ENCODE results near the gene PRKCI.
"Not testable (repeated sequence)": the region's sequence is repeated elsewhere in the genome, so short reads cannot be mapped to it uniquely, and the experiment has no call there.

The PRKCI gene

DNA sequence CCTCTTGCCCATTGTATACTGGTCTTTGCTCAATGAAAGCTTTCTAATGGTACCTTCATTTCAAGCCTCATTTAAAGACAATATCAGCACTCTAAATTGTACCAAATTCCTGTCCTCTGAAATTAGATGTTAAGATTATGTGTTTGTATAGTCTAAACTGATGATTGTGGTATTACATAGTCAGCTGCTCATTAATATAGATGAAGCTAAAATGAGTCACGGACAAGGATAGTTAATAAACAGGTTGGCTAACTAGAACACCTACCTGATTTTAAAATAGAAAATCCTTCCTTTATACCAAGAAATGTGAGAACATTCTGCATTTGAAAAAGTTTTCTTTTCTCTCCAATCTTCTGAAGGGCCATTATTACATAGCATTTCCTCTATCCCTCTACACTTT is 2.9 kb downstream of the PRKCI start:
- no peak for DNase-seq

DNA sequence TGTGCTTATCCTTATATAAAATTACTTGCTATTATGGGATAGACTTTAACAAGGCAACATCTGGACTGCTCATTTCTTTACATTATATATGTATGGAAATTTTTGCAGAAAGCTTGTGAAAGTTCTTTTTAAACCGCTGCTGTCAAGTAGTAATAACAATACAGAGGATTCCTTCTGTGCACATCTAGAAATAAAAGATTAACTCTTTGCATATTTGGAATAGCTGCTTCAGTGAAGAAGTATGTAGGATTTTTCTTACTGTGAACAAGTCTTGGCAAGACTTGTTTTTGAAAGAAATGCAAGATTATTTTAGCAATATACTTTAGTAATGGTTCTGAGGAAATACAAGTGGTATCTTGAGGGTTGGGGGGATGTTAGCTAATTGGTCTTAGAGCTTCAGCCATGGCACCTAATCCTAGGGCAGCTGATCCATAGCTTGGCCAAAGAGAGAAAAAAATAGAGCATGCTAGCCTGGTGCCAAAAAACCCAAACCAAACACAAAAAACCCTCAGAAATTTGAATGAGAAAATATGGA is 4.3 kb downstream of the PRKCI start:
- no peak for DNase-seq

DNA sequence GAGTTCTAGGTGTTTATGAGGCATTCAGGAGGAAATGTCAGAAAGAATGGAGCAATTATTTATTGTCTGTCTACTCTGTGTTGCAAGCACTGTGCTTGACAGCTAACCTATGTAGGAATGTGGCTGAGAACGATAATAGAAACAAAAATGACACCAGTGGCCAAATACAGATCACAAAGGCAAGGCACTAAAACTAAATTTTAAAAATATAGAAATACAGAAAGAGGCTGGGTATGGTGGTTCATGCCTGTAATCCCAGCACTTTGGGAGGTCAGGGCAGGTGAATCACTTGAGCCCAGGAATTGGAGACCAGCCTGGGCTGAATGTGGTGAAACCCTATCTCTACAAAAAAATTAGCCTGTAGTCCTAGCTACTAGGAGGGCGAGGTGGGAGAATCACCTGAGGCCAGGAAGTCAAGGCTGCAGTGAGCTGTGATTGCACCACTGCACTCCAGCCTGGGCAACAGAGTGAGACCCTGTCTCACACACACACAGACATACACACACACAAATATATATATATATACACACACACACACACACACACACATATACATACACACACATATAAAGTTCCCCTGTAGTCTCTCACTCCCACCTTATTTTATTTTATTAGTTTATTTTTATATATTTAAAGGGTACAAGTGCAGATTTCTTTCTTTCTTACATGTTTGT is 6.0 kb downstream of the PRKCI start:
- DNase-seq = no peak

DNA sequence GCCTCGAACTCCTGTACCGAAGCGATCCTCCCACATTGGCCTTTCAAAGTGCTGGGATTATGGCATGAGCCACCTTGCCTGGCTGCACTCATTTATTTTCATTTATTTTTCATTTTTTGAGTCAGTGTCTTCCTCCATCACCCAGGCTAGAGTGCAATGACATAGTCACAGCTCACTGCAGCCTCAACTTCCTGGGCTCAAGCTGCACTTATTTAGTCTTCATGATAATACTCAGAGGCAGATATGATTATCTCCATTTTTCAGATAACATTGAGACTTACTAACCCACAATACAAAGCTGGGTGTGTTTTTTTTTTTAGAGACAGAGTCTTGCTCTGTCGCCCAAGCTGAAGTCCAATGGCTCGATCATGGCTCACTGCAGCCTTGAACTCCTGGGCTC is 10.0 kb downstream of the PRKCI start:
- DNase-seq = no peak

DNA sequence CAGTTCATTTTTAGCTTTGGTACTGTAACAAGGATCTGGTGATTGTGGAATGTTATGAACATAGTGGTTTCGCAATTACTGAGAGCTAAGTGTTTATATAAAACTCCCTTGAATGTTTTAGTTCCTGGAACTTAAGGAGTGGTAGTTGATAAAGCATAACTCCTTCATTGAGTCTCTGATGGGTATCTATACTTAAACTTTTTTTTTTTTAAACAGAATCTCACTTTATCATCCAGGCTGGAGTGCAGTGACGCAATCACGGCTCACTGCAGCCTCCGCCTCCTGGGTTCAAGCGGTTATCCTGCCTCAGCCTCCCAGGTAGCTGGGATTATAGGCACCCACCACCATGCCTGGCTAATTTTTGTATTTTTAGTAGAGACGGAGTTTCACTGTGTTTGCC is 11.3 kb downstream of the PRKCI start:
- DNase-seq = no peak

DNA sequence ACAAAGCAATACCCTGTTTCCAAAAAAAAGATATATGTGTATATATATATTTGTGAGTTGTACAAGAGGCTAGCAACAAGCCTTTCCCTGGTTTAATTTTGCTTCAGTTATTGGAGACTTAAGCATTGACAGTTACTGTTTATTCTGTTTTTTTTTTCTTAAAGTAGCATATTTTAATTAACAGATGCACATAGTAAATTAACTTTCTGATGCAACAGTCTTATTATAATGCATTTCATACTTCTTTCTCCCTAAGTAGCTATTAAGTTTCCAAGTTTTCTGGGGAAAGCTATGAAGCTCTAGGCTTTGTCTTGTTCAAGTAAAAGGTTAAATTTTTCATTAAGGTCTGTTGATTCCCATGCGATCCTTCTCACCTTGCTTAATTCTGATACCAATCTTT is 17.9 kb downstream of the PRKCI start:
- no peak for DNase-seq

DNA sequence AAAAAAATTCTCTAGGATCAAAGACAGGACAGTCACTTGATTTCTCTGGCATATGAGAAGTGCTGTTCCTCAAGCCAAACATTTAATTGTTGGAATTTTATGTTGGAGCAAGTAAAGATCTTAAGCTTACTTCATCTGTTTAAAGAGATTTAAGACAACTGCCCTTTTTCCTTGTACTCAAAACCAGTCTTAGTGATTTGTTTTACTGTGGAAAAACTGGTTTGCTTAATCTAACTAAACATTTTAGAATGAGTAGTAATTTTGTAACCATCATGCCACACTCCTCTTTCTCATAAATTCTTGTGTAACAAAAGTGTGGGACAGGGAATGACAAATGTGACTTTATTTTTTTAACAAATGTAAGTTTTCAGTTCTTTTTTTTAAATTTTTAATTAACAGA is 18.4 kb downstream of the PRKCI start:
- no peak for DNase-seq

DNA sequence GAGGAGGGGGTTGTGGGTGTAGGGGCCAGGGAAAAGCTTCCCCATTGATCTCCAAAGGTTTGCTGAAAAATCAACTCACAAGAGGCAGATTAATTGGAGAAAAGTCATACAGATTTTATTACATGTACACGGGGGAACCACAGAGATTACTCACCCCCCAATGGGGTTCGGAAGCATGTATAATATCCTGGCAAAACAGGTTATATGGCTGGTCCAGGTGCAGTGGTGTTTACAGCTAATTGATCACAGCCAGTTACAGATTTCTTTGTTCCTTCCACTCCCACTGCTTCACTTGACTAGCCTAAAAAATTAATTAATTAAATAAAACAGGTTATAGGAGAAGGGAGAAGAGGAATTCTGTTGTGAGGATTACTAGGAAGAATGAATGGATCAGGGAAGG is 22.4 kb downstream of the PRKCI start:
- peak; percentile 73 for DNase-seq

DNA sequence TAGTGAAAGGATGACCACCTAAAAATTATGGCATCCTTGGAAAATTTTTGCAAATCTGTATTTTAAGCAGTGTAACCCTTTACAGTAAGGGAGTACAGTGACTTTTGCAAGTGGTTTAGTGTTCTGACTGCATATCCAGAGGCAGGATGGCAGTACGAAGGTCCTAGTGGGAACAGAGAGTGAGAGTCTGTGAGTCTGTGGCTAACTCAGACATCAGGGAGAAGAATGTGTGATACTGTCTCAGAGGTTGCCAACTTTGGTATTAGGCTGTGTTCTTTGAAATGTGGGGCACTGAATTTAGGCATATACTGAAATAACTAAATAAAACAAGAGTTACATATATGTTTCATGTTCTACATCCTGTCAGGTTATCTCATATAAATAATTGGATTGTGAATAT is 25.7 kb downstream of the PRKCI start:
- DNase-seq = no peak

DNA sequence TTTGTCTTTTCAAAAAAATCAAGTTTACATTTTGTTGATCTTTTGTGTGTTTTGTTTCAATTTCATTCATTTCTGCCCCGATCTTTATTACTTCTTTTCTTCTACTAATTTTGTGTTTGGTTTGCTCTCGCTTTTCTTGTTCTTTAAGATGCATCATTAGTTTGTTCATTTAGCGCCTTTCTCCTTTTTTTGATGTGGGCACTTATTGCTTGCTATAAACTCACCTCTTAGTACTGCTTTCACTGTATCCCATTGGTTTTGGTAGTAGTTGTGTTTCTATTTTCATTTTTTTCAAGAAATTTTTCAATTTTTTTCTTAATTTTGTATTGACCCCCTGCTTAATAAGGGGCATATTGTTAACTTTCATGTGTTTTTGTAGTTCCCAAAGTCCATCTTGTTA is 34.4 kb downstream of the PRKCI start:
- DNase-seq = no peak

DNA sequence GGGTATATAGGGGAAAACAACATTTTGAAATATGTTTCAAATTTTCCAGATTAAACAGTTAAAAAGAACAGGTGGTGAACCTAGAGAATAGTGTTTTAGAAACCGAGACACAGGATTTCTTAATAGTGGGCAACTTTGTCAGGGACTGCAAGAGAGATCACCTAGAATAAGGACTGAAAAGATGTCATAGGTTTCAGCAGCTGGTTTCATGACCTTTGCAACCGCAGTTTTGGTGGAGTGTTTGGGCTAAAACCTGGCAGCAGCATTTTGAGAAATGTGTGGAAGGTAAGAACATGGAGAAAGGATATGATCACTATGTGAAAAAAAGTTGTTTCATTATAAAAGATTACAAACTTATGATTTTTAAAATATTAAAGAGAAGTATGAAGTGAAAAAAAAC is 34.9 kb downstream of the PRKCI start:
- DNase-seq = no peak

DNA sequence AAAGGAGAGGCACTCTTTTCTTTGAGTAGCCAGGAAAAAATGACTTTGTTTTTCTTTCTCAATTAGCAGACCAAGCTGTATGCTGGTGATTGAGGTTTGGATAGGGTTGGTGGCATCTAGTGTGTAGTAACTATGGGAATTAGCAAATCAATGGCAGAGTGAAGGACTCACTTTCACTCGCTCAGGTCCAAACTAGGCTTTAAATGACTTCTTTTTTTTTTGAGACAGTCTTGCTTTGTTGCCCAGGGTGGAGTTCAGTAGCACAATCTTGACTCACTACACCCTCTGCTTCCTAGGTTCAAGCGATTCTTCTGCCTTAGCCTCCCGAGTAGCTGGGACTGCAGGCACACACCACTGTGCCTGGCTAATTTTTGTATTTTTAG is 35.9 kb downstream of the PRKCI start:
- DNase-seq = no peak

DNA sequence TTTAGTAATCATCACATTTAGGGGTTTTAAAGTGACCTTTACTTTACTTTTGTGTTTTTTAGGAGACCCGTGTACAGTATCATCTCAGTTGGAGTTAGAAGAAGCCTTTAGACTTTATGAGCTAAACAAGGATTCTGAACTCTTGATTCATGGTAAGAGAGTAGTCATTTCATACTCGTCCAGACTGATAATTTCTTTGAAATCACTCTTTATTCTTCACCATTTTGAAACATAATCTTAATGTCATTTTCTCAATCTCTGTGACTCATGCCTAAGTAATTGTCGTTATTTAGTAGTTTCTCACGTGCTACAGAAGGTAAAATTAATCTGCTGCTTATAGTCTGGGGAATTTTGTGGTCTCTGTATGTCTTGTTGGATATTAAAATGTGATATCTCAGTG is 37.7 kb downstream of the PRKCI start:
- DNase-seq = no peak

DNA sequence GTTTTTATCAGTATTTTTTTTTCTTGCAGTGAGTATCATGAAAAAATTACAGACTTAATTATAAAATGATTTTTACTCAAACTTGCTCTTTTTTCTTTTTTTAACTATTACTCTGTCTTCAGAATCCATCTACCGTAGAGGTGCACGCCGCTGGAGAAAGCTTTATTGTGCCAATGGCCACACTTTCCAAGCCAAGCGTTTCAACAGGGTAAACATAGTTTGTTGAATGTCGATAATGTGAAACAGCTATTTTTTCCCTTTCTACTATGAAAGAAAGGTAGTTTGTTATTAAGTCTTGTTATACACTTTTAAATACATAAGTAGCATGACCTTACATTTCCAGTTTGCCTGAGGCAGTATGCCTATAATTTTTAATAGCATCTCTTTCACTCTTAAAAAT is 45.6 kb downstream of the PRKCI start:
- DNase-seq = peak; percentile 17

DNA sequence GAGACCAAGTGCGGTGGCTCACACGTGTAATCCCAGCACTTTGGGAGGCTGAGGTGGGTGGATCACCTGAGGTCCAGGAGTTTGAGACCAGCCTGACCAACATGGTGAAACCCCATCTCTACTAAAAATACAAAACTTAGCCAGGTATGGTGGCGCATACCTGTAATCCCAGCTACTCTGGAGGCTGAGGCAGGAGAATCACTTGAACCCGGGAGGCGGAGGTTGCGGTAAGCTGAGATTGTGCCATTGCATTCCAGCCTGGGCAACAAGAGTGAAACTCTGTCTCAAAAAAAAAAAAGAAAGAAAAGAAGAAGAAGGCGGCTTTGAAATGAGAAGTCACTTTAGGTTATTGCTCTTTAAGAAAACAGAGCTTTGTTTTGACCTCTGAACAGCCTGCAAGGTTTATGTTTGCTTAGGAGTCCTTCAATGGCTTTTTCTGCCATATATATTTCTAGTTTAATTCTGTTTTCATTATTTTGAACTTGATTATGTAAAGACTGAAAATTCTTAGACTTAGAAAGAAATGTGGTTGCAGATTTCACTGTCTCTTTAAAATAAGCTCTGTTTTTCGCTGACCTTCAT is 47.5 kb downstream of the PRKCI start:
- not testable (repeated sequence) for DNase-seq

DNA sequence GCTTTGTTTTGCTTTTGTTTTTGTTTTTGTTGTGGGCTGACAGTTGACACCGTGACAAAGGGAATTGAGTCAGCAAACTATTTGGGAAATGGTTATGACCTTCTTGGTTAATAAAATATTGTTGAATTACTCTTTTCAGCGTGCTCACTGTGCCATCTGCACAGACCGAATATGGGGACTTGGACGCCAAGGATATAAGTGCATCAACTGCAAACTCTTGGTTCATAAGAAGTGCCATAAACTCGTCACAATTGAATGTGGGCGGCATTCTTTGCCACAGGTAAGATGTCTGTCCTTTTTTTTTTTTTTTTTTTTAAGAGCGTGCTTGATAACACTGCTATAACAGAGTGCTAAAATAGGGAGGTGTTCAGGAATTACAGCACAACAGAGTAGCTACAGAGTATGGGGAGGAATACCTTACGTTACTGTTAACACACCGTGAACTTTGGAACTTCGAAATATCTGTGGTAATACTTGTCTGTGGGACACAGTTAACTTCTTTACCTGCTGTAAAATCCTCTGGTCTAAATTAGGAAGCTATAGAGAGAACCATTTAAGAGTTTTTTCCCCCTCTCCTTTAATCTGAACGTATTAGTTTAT is 48.2 kb downstream of the PRKCI start:
- no peak for DNase-seq

DNA sequence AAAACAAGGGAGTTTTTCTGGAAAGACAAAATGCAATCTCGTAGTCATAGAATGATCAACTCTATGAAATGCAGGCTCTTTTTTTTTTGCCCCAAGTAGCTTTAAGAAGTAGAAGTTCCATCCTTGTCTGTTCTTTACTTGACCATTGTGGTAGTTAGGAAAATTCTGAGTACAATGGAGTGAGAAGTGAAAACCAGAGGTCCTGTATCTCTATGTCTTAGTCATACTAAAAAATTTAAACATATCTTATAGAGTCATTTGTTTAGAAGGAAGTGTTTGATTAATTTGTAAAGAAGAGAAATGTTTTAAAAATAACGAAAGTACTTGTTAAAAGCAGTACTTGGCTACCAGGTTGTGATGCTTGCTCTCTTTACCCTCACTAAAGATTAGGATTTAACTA is 52.4 kb downstream of the PRKCI start:
- no peak for DNase-seq

DNA sequence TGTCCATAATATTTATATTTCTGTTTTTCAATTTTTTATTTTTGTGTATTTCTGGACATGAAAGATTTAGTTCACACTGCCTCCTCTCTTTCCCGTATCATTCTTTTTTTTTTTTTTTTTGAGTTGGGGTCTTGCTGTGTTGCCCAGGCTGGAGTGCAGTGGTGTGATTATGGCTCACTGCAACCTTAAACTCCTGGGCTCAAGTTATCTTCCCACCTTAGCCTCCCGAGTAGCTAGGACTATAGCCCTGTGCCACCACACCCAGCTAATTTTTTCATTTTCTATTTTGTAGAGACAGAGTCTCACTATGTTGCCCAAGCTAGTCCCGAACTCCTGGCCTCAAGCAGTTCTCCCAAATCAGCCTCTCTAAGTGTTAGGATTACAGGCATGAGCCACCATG is 53.6 kb downstream of the PRKCI start:
- no peak for DNase-seq

DNA sequence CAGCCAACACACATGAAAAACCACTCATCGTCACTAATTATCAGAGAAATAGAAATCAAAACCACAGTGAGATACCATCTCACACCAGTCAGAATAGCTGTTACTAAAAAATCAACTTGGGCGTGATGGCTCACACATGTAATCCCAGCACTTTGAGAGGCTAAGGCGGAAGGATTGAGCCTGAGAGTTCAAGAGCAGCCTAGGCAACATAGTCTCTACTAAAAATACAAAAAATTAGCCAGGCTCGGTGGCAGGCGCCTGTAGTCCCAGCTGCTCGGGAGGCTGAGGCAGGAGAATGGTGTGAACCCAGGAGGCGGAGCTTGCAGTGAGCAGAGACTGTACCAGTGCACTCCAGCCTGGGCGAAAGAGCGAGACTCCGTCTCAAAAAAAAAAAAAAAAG is 55.1 kb downstream of the PRKCI start:
- not testable (repeated sequence) for DNase-seq

DNA sequence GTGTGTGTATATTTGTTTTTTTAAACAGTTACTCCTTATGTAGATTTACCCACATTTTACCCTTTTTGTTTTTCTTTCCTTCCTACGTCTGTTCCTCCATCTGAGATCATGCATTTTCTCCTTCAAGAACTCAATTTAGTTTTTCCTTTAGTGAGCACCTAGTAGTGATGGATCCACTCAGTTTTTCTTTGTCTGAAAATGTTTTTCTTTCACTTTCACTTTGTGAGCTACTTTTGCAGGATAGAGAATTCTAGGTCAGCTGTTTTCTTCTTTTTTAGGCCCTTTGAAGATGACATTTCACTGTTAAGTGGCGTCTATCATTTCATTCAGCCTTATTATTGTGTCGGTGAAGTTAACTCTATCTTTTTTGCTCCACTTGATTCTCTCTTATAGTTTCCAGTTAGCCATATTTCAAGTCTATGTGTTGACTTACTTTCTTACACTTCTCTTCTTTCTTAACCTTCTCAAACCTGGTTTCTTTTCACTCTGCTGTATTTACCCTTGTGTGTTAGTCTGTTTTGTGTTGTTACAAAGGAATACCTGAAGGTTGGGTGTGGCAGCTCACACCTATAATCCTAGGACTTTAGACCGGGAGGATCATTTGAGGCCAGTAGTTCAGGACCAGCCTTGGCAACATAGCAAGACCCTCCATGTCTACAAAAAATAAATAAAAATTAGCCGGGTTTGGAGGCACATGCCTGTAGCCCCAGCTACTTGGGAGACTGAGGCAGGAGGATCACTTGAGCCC is 55.8 kb downstream of the PRKCI start:
- no peak for DNase-seq

DNA sequence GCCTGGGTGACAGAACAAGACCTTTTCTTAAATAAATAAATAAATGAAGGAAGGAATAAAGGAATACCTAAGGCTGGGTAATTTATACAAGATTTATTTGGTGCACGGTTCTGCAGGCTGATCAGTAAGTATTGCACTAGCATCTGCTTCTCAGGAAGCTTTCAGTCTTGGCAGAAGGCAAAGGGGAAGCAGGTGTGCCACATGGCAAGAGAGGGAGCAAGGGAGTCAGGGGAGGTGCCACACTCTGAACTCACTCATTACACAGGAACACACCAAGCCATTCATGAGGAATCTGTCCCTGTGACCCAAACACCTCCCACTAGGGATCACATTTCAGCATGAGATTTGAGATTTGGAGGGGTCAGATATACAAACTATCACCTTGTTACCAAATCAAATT is 56.4 kb downstream of the PRKCI start:
- no peak for DNase-seq

DNA sequence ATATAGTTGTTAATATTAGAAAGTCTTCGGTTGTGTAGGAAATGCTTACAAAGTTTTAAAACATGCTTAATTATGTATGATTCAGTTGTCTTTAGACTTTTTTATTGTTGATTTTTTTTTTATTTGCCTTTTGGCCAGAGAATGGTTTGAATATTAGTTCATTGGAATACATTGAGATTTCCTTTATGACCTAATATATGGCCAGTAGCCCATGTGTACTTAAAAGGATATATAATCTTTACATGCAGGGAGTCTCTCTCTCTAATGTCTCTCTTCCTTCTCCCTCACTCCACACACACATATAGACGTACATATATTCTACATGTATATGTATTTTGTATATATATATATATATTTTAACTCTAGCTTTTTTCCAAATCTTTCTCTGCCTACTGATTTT is 68.0 kb downstream of the PRKCI start:
- no peak for DNase-seq

DNA sequence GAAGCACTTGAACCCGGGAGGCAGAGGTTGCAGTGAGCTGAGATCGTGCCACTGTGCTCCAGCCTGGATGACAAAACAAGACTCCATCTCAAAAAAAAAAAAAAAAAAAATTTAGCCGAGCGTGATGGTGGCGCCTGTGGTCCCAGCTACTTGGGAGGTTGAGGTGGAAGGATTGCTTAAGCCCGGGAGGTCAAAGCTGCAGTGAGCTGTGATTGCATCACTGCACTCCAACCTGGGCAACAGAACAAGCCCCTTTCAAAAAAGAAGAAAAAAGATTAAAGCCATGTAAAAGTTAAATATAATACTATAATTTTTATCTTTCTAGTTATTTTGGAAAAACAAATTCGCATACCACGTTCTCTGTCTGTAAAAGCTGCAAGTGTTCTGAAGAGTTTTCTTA is 73.4 kb downstream of the PRKCI start:
- DNase-seq = no peak

DNA sequence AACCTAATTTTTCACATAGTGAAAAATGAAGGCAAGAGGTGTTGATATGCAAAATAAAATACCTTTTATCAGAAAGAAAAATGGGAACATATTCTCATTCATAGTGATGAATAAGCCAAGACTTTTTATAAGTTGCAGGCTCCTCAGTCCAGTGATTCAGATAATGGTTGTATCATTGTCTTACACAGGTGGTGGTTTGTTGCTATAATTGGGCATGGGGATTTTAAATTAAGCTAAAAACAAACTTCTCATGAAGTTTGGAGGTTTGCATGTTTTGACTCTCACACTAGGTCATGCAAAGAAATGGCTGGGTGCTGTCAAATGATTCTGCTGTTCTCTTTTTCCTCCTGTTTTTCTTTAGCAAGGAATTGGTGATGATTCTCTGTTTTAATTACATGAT is 74.5 kb downstream of the PRKCI start:
- DNase-seq = no peak

Data from NCI-H1417 treated with DMSO at 0.1 percent for 48 hours (cell line).